Left lung (tissue), 10 donors: ENCODE measurements around the gene UNC45B. TPM values are rescaled to one million over a fixed set of nuclear protein-coding genes. Genes with fewer than 3 reads are reported as not detected.

Source experiments
- ATAC-seq: fragments of 200-7000 bp; cut with Tn5 transposase; one replicate; pipeline ENCODE4 v1.9.1; 2020; ENCODE audit warnings: moderate library complexity
- DNase-seq, 4 donors: peaks; one replicate each; pipeline ENCODE4 v3.0.0-alpha.2; 2013 to 2020
- H3K27ac ChIP-seq, 2 donors: fragments of 200-600 bp; sonication (generic) in 1 of 2; one replicate each; pipeline versions ENCODE4 v1.5.0 to v1.8.0; 2020 to 2021
- H3K27me3 ChIP-seq, 2 donors: fragments of 200-600 bp; sonication (generic) in 1 of 2; one replicate each; pipeline versions ENCODE4 v1.5.0 to v1.8.0; 2020 to 2021
- H3K36me3 ChIP-seq, 2 donors: fragments of 200-600 bp; sonication (generic) in 1 of 2; one replicate each; pipeline versions ENCODE4 v1.5.0 to v1.8.0; 2020 to 2021
- H3K4me1 ChIP-seq, 2 donors: fragments of 200-600 bp; one replicate each; pipeline ENCODE4 v1.8.0; 2021
- H3K4me3 ChIP-seq, 2 donors: fragments of 200-600 bp; sonication (generic) in 1 of 2; one replicate each; pipeline versions ENCODE4 v1.5.0 to v1.8.0; 2020 to 2021; ENCODE audit warnings: mild to moderate bottlenecking in 1 of 2
- H3K9me3 ChIP-seq, 2 donors: fragments of 200-600 bp; sonication (generic) in 1 of 2; one replicate each; pipeline versions ENCODE4 v1.5.0 to v1.8.0; 2020 to 2021
- CTCF ChIP-seq, 2 donors: fragments of 200-600 bp; sonication (generic) in 1 of 2; IDR thresholded peaks; one replicate each; pipeline versions ENCODE4 v1.5.0 to v1.8.0; 2021; ENCODE audit warnings: antibody characterized with exemption in 2 of 2
- intact Hi-C, 2 donors: fragments of 100-400 bp; cut with DNase I; formaldehyde crosslinking; loops; one replicate each; pipeline versions ENCODE4 v1.11.2 to v1.14.2; 2022
- polyA plus RNA-seq, 6 donors: library from polyadenylated mRNA; unstranded; fragments of 120-200 nt; gene quantifications; one replicate each; pipeline ENCODE4 v1.2.1, GENCODE V29; 2013; ENCODE audit not compliant: insufficient read length in 6 of 6
- total RNA-seq, 2 donors: library from RNA; stranded (reverse); fragmentation: NEBNext Ultra II Directional; extraction: Animal tissue kit (Norgen Biotek cat#: 25700); gene quantifications; one replicate each; pipeline ENCODE4 v1.2.1, GENCODE V29; 2021
- donor health status: DM: no; HTN: yes; CAD: no.
- donor health status: DM: no; HTN: no; CAD: no.

Gene UNC45B
- total and polyA plus RNA-seq, 8 donors, result 0.20 to 0.65 (median 0.39) TPM

GRCh38 chr17:35163886-35164285 lies 16.3 kb downstream of the UNC45B start:
- no peak for ATAC-seq

DNA sequence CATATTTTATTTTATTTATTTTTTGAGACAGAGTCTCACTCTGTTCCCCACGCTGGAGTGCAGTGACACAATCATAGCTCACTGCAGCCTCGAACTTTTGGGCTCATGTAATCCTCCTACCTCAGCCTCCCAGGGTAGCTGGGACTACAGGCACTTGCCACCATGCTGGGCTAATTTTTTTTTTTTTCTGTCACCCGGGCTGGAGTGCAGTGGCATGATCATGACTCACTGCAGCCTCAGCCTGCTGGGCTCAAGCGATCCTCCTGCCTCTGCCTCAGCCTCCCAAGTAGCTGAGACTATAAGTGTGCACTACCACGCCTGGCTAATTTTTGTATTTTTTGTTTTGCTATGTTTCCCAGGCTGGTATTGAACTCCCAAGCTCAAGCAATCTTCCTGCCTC lies 17.1 kb downstream of the UNC45B start:
- TF ChIP-seq CTCF (IDR thresholded peaks at IDR 0.05), result no peak
- no peaks in the 10 kb centered on the region for H3K27me3 ChIP-seq
- no peak overlapping the region for H3K27ac ChIP-seq
- H3K4me3 ChIP-seq, result no peak overlapping the region
- DNase-seq (no peak), ATAC-seq (no peak)
- intact Hi-C loops, result loop anchor here in 1 of 2 donors (10.0 kb wide), 1 partner anchor 370 kb away; the partner anchor contains the start of gene SLFN12L
- H3K4me1 ChIP-seq, result peaks cover 0 to 6% of the 10 kb centered on the region in 2 donors
- H3K36me3 ChIP-seq, result no peaks in the 10 kb centered on the region
- no peaks in the 10 kb centered on the region for H3K9me3 ChIP-seq

More at GRCh38 chr17:35163886-35164285, 16.3 kb downstream of the UNC45B start:
- Histone ChIP-seq H3K27me3 (no peaks in the 10 kb centered on the region), H3K9me3 (no peaks in the 10 kb centered on the region), H3K27ac (no peak overlapping the region), H3K36me3 (no peaks in the 10 kb centered on the region), H3K4me3 (no peak overlapping the region), H3K4me1 (peaks cover 0 to 6% of the 10 kb centered on the region in 2 donors)
- intact Hi-C loops, result loop anchor here in 1 of 2 donors (10.0 kb wide), 1 partner anchor 371 kb away; the partner anchor contains the start of gene SLFN12L
- no peak for TF ChIP-seq CTCF (IDR thresholded peaks at IDR 0.05)
- DNase-seq, result no peak

DNA sequence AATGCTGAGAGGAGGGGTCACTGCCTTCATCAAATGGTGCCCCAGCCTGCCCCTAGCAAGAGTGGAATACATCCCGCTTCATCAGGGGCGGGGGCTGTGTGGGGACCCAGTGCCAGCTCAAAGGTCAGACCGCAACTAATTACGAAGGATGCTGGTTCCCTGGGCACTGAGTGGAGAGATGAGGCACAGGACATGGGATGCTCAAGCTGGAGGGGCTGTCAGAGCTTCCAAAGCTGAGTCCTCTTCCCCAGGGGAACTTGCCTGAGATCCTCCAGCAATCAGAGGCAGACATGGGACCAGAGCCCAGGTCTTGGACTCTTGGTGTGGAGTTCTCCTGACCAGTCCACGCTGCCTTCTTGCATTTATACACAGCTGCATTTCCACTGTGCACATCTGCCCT lies 18.9 kb downstream of the UNC45B start:
- intact Hi-C loops, result loop anchor here in 1 of 2 donors (10.0 kb wide), 1 partner anchor 368 kb away; the partner anchor contains the start of gene SLFN12L

GRCh38 chr17:35167046-35167445 lies 19.4 kb downstream of the UNC45B start:
- intact Hi-C loops, result loop anchor here in 1 of 2 donors (10.0 kb wide), 1 partner anchor 368 kb away; the partner anchor contains the start of gene SLFN12L
- no peak for DNase-seq

More for the DNA sequence above, 18.9 kb downstream of the UNC45B start:
- Histone ChIP-seq H3K9me3 (no peaks in the 10 kb centered on the region), H3K27me3 (no peaks in the 10 kb centered on the region), H3K36me3 (no peaks in the 10 kb centered on the region), H3K4me3 (no peak overlapping the region), H3K4me1 (peaks cover 0 to under 1% of the 10 kb centered on the region in 2 donors), H3K27ac (no peak overlapping the region)
- TF ChIP-seq CTCF (IDR thresholded peaks at IDR 0.05), result no peak
- DNase-seq (no peak), ATAC-seq (no peak)

DNA sequence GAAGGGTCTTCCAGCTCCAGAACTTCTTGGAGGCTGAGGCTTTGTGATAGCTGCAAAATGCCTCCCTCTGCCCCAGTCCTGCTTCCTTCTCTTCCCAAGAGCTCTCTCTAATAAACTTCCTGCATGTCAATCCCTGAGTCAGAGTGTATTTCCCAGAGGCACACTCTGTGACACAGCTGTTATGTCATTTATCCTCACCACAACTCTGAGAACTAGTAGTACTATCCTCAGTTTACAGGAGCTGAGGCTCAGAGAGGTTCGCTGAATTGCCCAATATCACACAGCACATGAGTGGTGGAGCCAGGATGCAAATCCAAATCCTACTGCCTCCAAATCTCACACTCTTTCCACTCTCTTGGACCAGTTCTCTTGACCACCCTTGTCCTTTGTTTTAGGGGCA lies 20.0 kb downstream of the UNC45B start:
- Histone ChIP-seq H3K36me3 (no peaks in the 10 kb centered on the region), H3K4me1 (no peaks in the 10 kb centered on the region), H3K9me3 (no peaks in the 10 kb centered on the region), H3K4me3 (no peak overlapping the region), H3K27me3 (no peaks in the 10 kb centered on the region), H3K27ac (no peak overlapping the region)
- DNase-seq (no peak), ATAC-seq (no peak)
- intact Hi-C loops, result loop anchor here in 1 of 2 donors (10.0 kb wide), 1 partner anchor 367 kb away; the partner anchor contains the start of gene SLFN12L
- no peak for TF ChIP-seq CTCF (IDR thresholded peaks at IDR 0.05)

More at GRCh38 chr17:35167046-35167445, 19.4 kb downstream of the UNC45B start:
- no peaks in the 10 kb centered on the region for H3K4me1 ChIP-seq
- no peak overlapping the region for H3K4me3 ChIP-seq
- no peak overlapping the region for H3K27ac ChIP-seq
- no peak for TF ChIP-seq CTCF (IDR thresholded peaks at IDR 0.05)
- no peaks in the 10 kb centered on the region for H3K9me3 ChIP-seq
- ATAC-seq, result no peak
- H3K36me3 ChIP-seq, result no peaks in the 10 kb centered on the region
- no peaks in the 10 kb centered on the region for H3K27me3 ChIP-seq
